Measurements from ENCODE around the gene CMIP. TPM values are rescaled to one million over a fixed set of nuclear protein-coding genes. Genes with fewer than 3 reads are reported as not detected.

Gene CMIP
- total RNA-seq, 1 experiment from 2014 or later = 48.2 TPM

DNA sequence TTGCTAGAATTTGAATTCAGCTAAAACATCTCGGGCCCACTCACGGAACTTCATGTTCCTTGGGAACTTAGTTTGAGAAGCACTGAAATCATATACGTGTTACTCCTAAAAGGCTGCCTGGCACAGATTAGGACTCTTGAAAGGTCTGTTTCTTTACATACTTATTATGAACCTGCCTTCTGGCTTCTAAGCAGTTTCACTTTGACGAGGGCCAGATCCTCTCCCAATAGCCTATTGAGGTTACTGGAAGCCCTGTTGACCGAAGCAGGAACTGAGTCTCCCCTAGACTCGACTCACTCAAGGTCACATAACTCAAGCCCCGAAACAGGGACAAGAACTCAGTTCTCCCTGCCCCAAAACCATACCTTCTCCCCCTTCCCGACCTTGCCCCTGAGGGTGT is 212.6 kb downstream of the CMIP start:
- peaks cover 34 to 37% of the 10 kb centered on the region in 2 experiments for H3K4me1 Mint-ChIP-seq
- no CpG with 5 or more reads among the region's 8 CpGs for WGBS (ENCODE audit: extremely low coverage, insufficient read length, low lambda C conversion rate)
- H3K4me3 Mint-ChIP-seq = no peak overlapping the region

More for the DNA sequence above, 212.6 kb downstream of the CMIP start:
- H3K4me2 ChIP-seq (ENCODE audit: insufficient read depth, insufficient read length, low read length) = no peak overlapping the region
- H3T11ph ChIP-seq (ENCODE audit: low read length) = no peak overlapping the region
- no peaks in the 10 kb centered on the region for H4K20me1 ChIP-seq (ENCODE audit: control insufficient read depth, insufficient read depth, insufficient read length)
- H2AFZ ChIP-seq (ENCODE audit: low read length) = no peak overlapping the region
- no peak overlapping the region for H3K18ac ChIP-seq (ENCODE audit: insufficient read length, low read depth, low read length)
- H3K9me3 ChIP-seq (ENCODE audit: control insufficient read depth, low read depth, low read length) = no peaks in the 10 kb centered on the region
- H2BK120ac ChIP-seq (ENCODE audit: low read depth, low read length, poor library complexity, severe bottlenecking) = no peak overlapping the region
- H3K79me2 ChIP-seq (ENCODE audit: insufficient read depth, low read length) = no peaks in the 10 kb centered on the region
- no peak for DNase-seq
- no peaks in the 10 kb centered on the region for H3K27me3 ChIP-seq (ENCODE audit: insufficient read depth, low read length)
- no peak overlapping the region for H3K56ac ChIP-seq (ENCODE audit: insufficient read length, low read depth, low read length)
- H3K36me3 Mint-ChIP-seq (ENCODE audit: insufficient read depth in 1 of 3, low read depth in 3 of 3) = peaks cover 6 to 37% (median 12%) of the 10 kb centered on the region in 3 experiments; a peak in 6 of 7 replicates
- H3K14ac ChIP-seq (ENCODE audit: insufficient read depth, low read length) = no peak overlapping the region
- no peak overlapping the region for H2AK5ac ChIP-seq (ENCODE audit: insufficient read length, low read length)
- no peaks in the 10 kb centered on the region for H3K27me3 Mint-ChIP-seq (ENCODE audit: low read depth)
- no peak overlapping the region for H2BK12ac ChIP-seq (ENCODE audit: insufficient read length, low read depth, low read length)
- H3K9ac ChIP-seq (ENCODE audit: extremely low read depth, insufficient read length, low read length) = no peak overlapping the region
- no peaks in the 10 kb centered on the region for H3K9me3 Mint-ChIP-seq
- no peak overlapping the region for H2BK5ac ChIP-seq (ENCODE audit: insufficient read length, low read length)
- no peak overlapping the region for H3K27ac ChIP-seq (ENCODE audit: insufficient read length, low read depth, low read length)
- H4K5ac ChIP-seq (ENCODE audit: insufficient read length, low read depth, low read length) = no peak overlapping the region
- H4K91ac ChIP-seq (ENCODE audit: insufficient read length, low read depth, low read length) = no peak overlapping the region
- H3K23ac ChIP-seq (ENCODE audit: insufficient read length, low read depth, low read length) = no peak overlapping the region
- H3K79me1 ChIP-seq (ENCODE audit: insufficient read depth, low read depth, low read length, poor library complexity, severe bottlenecking) = no peaks in the 10 kb centered on the region
- no peak overlapping the region for H2BK20ac ChIP-seq (ENCODE audit: low read depth, low read length, poor library complexity, severe bottlenecking)
- H3K23me2 ChIP-seq (ENCODE audit: insufficient read length, low read depth, low read length, poor library complexity, severe bottlenecking) = no peaks in the 10 kb centered on the region
- no peak for TF ChIP-seq CTCF (conservative IDR thresholded peaks at IDR 0.05)
- no peak overlapping the region for H2BK15ac ChIP-seq (ENCODE audit: low read depth, low read length)
- H3K4me1 ChIP-seq (ENCODE audit: insufficient read depth, low read length) = peaks cover 5% of the 10 kb centered on the region; the same call in 1 of the 2 replicates
- peak overlapping the region in 2 of 3 experiments; percentile 4 to 15; a peak in 1 of 7 replicates for H3K27ac Mint-ChIP-seq
- no peak overlapping the region for H3K4ac ChIP-seq (ENCODE audit: low read depth, low read length)
- no peak overlapping the region for H4K8ac ChIP-seq (replicated peaks; ENCODE audit: insufficient read length, low read depth, low read length)

Measured in H9 (cell line).